WI38 (cell line): ENCODE measurements around the gene HSPA1A.
"Not testable (repeated sequence)": the region's sequence is repeated elsewhere in the genome, so short reads cannot be mapped to it uniquely, and the experiment has no call there.

Experiments used
- H3K4me3 ChIP-seq: 2 replicates; pipeline ENCODE4 v1.5.1; 2011; ENCODE audit warnings: low read depth, mild to moderate bottlenecking, control low read depth, low read length
- CTCF ChIP-seq: IDR thresholded peaks from 2 replicates; pipeline ENCODE4 v1.5.1; 2012; ENCODE audit warnings: low read depth, mild to moderate bottlenecking, control low read depth, low read length

HSPA1A gene

DNA sequence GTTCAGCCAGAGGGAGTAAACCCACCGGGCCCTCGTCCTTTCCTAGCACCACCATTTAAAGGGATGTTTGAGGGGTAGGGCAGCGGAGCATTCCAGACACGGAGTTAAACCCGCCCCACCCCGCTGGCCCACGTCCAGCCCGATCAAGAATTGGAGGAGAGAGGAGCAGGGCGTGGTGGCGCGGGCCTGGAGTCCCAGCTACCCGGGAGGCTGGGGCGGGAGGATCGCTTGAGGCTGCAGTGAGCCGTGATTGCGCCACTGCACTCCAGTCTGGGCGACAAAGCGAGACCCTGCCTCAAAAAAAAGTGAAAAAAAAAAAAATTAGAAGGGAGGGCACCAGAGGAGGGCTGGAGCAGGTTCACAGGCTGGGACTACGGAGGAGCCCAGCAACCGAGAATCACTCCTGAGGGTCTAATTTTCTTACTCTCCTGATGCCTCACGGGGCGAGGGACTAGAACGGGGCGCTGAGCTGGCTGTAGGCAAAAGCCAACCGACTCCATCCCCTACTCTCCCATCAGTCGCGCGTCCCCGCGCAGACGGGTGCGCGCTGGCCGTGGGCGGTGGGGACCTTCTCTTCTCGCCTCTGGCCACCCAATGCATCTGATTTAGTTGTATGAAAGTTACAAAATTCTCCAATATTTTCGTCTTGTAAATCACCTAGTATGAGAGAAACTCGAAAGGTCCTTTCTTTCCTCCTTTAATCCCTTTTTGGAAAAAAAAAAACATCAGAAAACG, 6.1 kb downstream of the HSPA1A start:
- H3K4me3 ChIP-seq: peak overlapping the region; percentile 61
- no peak for TF ChIP-seq CTCF

DNA sequence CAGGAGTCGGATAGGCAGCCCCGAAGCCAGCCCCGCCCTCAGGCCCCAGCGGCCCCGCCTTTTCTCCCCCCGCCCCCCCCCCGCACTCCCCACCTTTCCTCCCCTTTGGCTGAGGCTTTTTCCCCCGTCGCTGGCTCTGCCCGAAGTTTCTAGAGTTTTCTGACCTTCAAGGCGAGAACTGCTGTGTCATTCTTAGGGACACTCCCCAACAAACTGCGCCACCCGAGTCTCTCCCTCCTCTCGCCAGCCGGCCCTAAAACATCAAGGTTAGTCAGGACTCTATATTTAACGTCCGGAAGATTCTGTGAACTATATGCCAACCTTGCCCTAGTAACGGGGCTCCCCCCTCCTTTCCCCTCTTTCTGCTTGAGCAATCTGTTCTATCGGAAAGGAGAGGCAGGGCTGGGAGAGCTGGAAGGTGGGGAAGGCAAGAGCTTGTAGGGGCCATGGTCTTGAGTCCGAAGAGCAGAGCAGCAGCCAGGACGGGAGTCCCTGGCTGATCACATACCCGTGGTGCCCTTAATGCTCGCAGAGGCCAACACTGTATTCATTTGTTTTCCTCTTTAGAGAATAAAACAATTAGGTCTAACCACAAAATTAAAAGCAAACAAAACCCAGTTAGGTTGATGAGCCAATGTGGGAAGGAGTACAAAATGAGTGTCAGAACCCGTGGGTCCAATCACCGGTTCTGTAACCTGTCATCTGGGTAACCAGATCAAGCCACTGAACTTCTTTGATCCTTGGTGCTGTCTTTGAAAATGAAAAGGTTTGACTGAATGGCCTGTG, 6.9 kb downstream of the HSPA1A start:
- H3K4me3 ChIP-seq: peak overlapping the region; percentile 61
- no peak for TF ChIP-seq CTCF

GRCh38 chr6:31823592-31824196, 8.4 kb downstream of the HSPA1A start:
- H3K4me3 ChIP-seq: not testable (repeated sequence)

DNA sequence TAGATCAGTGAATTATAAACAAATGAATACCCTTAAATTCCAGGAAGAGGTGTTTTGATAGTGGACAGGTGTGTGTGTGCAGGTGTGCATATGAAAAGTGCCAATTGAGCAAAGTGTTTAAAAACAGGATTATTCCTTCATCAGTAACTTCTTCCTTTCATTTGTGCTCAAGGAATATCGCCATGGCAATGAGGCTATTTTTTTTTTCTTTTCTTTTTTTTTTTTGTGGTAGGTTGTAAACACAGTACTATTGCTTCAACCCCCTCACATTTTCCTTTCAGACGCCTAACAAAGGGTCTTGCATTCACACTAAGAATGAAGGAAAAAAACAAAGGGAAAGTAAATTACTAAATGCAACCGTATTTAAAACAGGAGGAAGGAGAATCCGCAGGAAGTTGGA, 10.2 kb downstream of the HSPA1A start:
- no peak for TF ChIP-seq CTCF
- H3K4me3 ChIP-seq: no peak overlapping the region

DNA sequence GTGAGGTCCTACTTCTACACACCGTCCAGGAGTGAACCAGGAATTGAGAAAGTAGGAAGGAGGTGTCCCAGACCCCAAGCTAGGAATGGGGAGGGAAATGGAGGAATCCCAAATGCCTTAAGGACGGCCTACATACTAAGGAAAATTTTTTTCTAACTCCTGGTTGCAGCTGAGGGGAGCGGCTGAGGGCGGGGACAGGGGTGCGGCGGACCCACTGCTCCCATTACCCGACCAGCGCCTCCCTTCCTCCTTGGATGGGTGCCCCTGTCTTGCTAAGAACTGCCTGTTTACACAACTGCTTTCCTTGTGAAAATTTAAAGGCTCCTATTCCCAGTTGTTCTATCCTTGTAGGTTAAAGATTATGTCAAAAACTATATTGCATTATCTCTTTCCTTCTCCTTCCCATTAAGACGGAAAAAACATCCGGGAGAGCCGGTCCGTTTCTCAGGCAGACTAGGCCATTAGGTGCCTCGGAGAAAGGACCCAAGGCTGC, 11.5 kb downstream of the HSPA1A start:
- TF ChIP-seq CTCF: no peak

DNA sequence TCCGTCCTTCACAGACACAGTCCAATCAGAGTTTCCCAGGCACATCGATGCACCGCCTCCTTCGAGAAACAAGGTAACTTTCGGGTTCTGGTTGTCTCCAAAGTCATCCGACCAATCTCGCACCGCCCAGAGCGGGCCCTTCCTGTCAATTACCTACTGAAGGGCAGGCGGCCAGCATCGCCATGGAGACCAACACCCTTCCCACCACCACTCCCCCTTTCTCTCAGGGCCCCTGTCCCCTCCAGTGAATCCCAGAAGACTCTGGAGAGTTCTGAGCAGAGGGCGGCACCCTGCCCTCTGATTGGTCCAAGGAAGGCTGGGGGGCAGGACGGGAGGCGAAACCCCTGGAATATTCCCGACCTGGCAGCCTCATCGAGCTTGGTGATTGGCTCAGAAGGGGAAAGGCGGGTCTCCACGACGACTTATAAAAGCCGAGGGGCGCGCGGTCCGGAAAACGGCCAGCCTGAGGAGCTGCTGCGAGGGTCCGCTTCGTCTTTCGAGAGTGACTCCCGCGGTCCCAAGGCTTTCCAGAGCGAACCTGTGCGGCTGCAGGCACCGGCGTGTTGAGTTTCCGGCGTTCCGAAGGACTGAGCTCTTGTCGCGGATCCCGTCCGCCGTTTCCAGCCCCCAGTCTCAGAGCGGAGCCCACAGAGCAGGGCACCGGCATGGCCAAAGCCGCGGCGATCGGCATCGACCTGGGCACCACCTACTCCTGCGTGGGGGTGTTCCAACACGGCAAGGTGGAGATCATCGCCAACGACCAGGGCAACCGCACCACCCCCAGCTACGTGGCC, 12.1 kb downstream of the HSPA1A start, which contains the start of gene HSPA1B:
TSS of gene HSPA1B (plus strand) at position 453 of the 794 bp plus-strand sequence. CDS start at position 666, 213 bp downstream.
- peak within 1 kb of the TSS; percentile 77 for H3K4me3 ChIP-seq
- TF ChIP-seq CTCF: no peak

More for the DNA sequence above, 11.5 kb downstream of the HSPA1A start:
- H3K4me3 ChIP-seq: peak overlapping the region; percentile 77
